GM12875 (cell line): ENCODE data around the gene PPP1R26.

Experiments used
- H3K4me3 ChIP-seq: one replicate; pipeline ENCODE4 v1.5.1; 2011; ENCODE audit warnings: low read depth, low read length, control low read depth
- CTCF ChIP-seq: IDR thresholded peaks from 2 replicates; pipeline ENCODE4 v1.5.1; 2011; ENCODE audit warnings: low read depth, mild to moderate bottlenecking, control low read depth, inconsistent platforms, low read length, moderate library complexity, borderline replicate concordance; ENCODE audit not compliant: insufficient read depth

The PPP1R26 gene

GRCh38 chr9:135504262-135505243 is 25.0 kb downstream of the PPP1R26 start:
- H3K4me3 ChIP-seq: no peak overlapping the region
- peak; percentile 89 for TF ChIP-seq CTCF

DNA sequence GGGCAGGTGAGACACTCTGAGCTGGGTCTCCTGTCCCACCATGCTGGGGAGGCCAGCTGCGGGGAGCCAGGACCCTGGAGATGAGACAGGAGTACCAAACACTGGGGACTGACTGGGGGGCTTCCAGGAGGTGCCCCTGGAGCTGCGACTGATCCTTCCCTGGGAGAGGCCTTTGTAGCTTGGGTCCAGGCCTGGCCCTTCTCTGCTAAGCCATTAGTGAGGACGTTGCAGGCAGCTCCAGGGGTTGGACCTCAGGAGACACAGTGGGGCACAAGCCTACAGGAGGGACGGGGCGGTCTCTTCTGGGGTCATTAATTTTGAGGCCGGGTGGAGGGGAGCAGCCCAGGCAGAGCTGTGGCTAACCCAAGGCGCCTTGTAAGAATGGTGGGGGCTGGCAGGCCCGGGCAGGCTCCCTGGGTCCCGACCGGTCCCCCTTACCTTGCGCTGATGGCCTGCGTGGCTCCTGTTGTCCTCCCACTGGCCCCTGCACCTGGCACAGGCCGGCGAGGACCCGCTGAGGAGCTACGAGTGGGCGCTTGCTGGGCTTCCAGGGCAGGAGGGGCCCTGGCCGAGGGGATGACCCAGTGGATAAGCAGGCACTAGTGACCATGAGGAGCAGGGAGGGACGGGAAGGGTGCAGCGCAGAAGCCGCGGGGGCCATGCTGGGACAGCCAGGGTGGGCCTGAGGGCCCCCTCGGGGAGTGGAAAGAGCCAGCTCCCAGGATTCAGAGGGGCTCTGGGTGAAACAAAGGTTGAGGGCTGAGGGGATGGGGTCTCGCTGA is 26.0 kb downstream of the PPP1R26 start:
- no peak for TF ChIP-seq CTCF
- no peak overlapping the region for H3K4me3 ChIP-seq

- H3K4me3 ChIP-seq: no peak overlapping the region
- no peak for TF ChIP-seq CTCF
Measured at GRCh38 chr9:135506327-135507103, 26.9 kb downstream of the PPP1R26 start.

- H3K4me3 ChIP-seq: no peak overlapping the region
- no peak for TF ChIP-seq CTCF
Measured at GRCh38 chr9:135507104-135508035, 27.8 kb downstream of the PPP1R26 start.

DNA sequence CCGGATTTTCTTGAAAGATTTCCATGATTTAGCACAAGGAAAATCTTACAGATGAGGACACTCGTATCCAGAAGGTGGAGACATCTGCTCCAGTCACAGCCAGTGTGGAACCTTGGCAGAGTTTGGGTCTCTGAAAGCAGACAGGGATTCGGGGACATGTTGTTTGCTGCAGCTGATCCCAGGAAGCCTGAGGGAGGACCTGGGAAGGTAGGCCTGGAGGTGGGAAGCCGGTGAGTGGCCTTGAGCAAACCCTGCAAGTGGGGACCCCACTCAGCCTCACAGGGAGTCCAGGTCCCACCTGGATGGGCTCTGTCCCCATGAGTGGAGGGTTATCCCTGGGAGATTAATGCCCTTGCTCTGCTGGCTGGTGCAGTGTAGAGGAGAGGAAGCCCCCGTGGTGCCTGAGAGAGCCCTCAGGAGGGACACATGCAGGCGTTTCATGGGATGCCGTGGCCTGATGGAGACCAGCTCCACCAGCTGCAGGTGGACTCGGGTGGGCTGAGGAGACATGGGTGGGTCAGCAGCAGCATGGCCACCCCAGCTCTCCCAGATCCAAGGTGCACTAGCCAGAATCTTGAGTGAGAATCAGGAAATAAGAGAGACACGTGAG is 28.7 kb downstream of the PPP1R26 start:
- TF ChIP-seq CTCF: no peak
- H3K4me3 ChIP-seq: no peak overlapping the region
